Endothelial cell of umbilical vein (primary cell): ENCODE data around the gene CACNA2D1. TPM values are rescaled to one million over a fixed set of nuclear protein-coding genes. Genes with fewer than 3 reads are reported as not detected.

ENCODE experiments used
- BruUV-seq: library from RNA; stranded (reverse); fragments of 400-500 nt; replicated peaks from 2 replicates; lab custom pipeline; 2021; lab: Mats Ljungman, UMichigan
- CTCF ChIA-PET: fragments of 300-600, 350-600 bp; sonication (Branson Sonifier 250); formaldehyde crosslinking; loops from one replicate; lab custom pipeline; 2021; ENCODE audit warnings: antibody characterized with exemption, inconsistent platforms; lab: Charles Lee
- POLR2A ChIA-PET: fragments of 300-600, 350-600 bp; sonication (Branson Sonifier 250); formaldehyde crosslinking; loops from one replicate; lab custom pipeline; 2021; ENCODE audit warnings: antibody characterized with exemption, inconsistent platforms; lab: Charles Lee
- DNase-seq: peaks from one replicate; pipeline ENCODE4 v3.0.0-alpha.2; 2011; ENCODE audit warnings: low read depth, low spot score
- FAIRE-seq: peaks from 2 replicates; lab custom pipeline; 2011; peaks lifted over from hg19 to GRCh38; lab: Jason Lieb, UNC
- H2AFZ ChIP-seq: 2 replicates; pipeline ENCODE4 v1.6.0; 2012; ENCODE audit warnings: low read depth, low read length, control low read depth, inconsistent platforms
- H3K27ac ChIP-seq: 2 replicates; pipeline ENCODE4 v1.5.1; 2011; ENCODE audit warnings: low read depth, mild to moderate bottlenecking, control low read depth, low read length, moderate library complexity; ENCODE audit not compliant: insufficient read depth
- H3K27me3 ChIP-seq, 2 experiments: 2 replicates each; pipeline versions ENCODE4 v1.6.0 to v1.6.1; 2011; ENCODE audit warnings: low read length in 2 of 2, mixed read lengths in 1 of 2; ENCODE audit not compliant: control insufficient read depth in 2 of 2, insufficient read depth in 2 of 2
- H3K36me3 ChIP-seq, 2 experiments: 2 replicates in 1 of 2; 3 replicates in 1 of 2; pipeline ENCODE4 v1.5.1; 2011; ENCODE audit warnings: low read length in 2 of 2, mild to moderate bottlenecking in 1 of 2, moderate library complexity in 1 of 2; ENCODE audit not compliant: control insufficient read depth in 2 of 2, insufficient read depth in 2 of 2; ENCODE audit errors: extremely low read depth in 1 of 2
- H3K4me1 ChIP-seq: 3 replicates; pipeline ENCODE4 v1.5.1; 2011; ENCODE audit warnings: mild to moderate bottlenecking, low read length; ENCODE audit not compliant: control insufficient read depth, insufficient read depth; ENCODE audit errors: extremely low read depth
- H3K4me2 ChIP-seq: 2 replicates; pipeline ENCODE4 v1.6.1; 2011; ENCODE audit warnings: low read length, control low read depth, mixed read lengths; ENCODE audit not compliant: insufficient read depth
- H3K4me3 ChIP-seq, 3 experiments: fragments of 200-600 bp in 1 of 3; sonication (generic), shearing (Covaris generic) in 1 of 3; replicated peaks in 1 of 3; 2 replicates each; pipeline ENCODE4 v1.5.1; 2011 to 2016; ENCODE audit warnings: control low read depth in 3 of 3, low read length in 3 of 3, mild to moderate bottlenecking in 2 of 3, inconsistent platforms in 1 of 3, low read depth in 1 of 3, moderate library complexity in 1 of 3; ENCODE audit not compliant: insufficient read depth in 1 of 3
- H3K79me2 ChIP-seq: 2 replicates; pipeline ENCODE4 v1.6.0; 2012; ENCODE audit warnings: low read length, inconsistent platforms; ENCODE audit not compliant: control insufficient read depth, insufficient read depth
- H3K9ac ChIP-seq: replicated peaks from 2 replicates; pipeline ENCODE3; 2011; ENCODE audit warnings: low read length, control low read depth; ENCODE audit not compliant: insufficient read depth; ENCODE audit errors: extremely low read depth
- H3K9me1 ChIP-seq: replicated peaks from 3 replicates; pipeline ENCODE4 v1.6.0; 2011; ENCODE audit warnings: mild to moderate bottlenecking, low read length; ENCODE audit not compliant: control insufficient read depth, insufficient read depth; ENCODE audit errors: extremely low read depth
- H3K9me3 ChIP-seq: replicated peaks from 2 replicates; pipeline ENCODE4 v1.5.1; 2012; ENCODE audit warnings: low read length, inconsistent platforms; ENCODE audit not compliant: control insufficient read depth, insufficient read depth
- H4K20me1 ChIP-seq: replicated peaks from 2 replicates; pipeline ENCODE3; 2011; ENCODE audit warnings: mild to moderate bottlenecking, low read length; ENCODE audit not compliant: control insufficient read depth, insufficient read depth; ENCODE audit errors: extremely low read depth
- CTCF ChIP-seq, 2 donors: IDR thresholded peaks; 1 replicate in 1 of 2; 2 replicates in 1 of 2; pipeline ENCODE4 v1.5.1; 2011; ENCODE audit warnings: low read length in 2 of 2, mild to moderate bottlenecking in 2 of 2, moderate library complexity in 2 of 2, control low read depth in 1 of 2, inconsistent platforms in 1 of 2, low read depth in 1 of 2; ENCODE audit not compliant: insufficient read depth in 1 of 2; ENCODE audit errors: extremely low read depth in 1 of 2
- EZH2 ChIP-seq: IDR thresholded peaks from 2 replicates; pipeline ENCODE4 v1.6.1; 2012; ENCODE audit warnings: borderline replicate concordance, low read depth, mild to moderate bottlenecking, moderate library complexity, low read length, inconsistent platforms; ENCODE audit not compliant: severe bottlenecking
- FOS ChIP-seq: IDR thresholded peaks from 2 replicates; pipeline ENCODE4 v1.6.1; 2011; ENCODE audit warnings: mild to moderate bottlenecking, low read length, moderate library complexity, borderline replicate concordance; ENCODE audit not compliant: insufficient read depth
- GATA2 ChIP-seq: IDR thresholded peaks from 2 replicates; pipeline ENCODE4 v1.7.0; 2011; ENCODE audit warnings: low read depth, mild to moderate bottlenecking, moderate library complexity, mixed read lengths, low read length; ENCODE audit not compliant: insufficient read length, insufficient read depth
- JUN ChIP-seq: IDR thresholded peaks from 2 replicates; pipeline ENCODE4 v1.6.1; 2011; ENCODE audit warnings: borderline replicate concordance, low read depth; ENCODE audit not compliant: insufficient read length, insufficient read depth
- MAX ChIP-seq: IDR thresholded peaks from 2 replicates; pipeline ENCODE4 v1.6.1; 2011; ENCODE audit not compliant: insufficient read depth, insufficient read length
- MYC ChIP-seq: IDR thresholded peaks from one replicate; pipeline ENCODE4 v1.6.1; 2011; ENCODE audit warnings: mild to moderate bottlenecking, low read depth, low read length
- POLR2A ChIP-seq: IDR thresholded peaks from 2 replicates; pipeline ENCODE4 v1.6.1; 2012; ENCODE audit warnings: low read depth, mild to moderate bottlenecking, control low read depth, low read length
- POLR2AphosphoS5 ChIP-seq: IDR thresholded peaks from 2 replicates; pipeline ENCODE4 v1.6.1; 2012; ENCODE audit warnings: low read depth, mild to moderate bottlenecking, control low read depth, low read length, moderate library complexity; ENCODE audit not compliant: insufficient read depth
- dilution Hi-C: fragments of 300-500 bp; cut with MboI; formaldehyde crosslinking; loops from one replicate; pipeline ENCODE4 v1.15.0; 2019; ENCODE audit warnings: low sequenced_read_pairs; ENCODE audit not compliant: extremely low pct_ligation_motif_present
- intact Hi-C: fragments of 100-400 bp; cut with micrococcal nuclease; formaldehyde crosslinking; loops from one replicate; pipeline ENCODE4 v1.10.0; 2022
- polyA plus RNA-seq, 4 experiments: library from polyadenylated mRNA; depleted of rRNA in 3 of 4; stranded (reverse) in 3 of 4; unstranded in 1 of 4; fragments of >200 nt; gene quantifications; 2 replicates each; pipeline versions ENCODE4 v1.2.1 to v1.2.3, GENCODE V29; 2011 to 2012; ENCODE audit warnings: missing spikeins in 1 of 4
- total RNA-seq: library from RNA; stranded (reverse); gene quantifications from 2 replicates; pipeline ENCODE4 v1.2.3, GENCODE V29; 2021

CACNA2D1 gene
- total and polyA plus RNA-seq, 2 donors (not counting 3 experiments of a cell fraction or from before 2014, with no cell fraction given), result 4.1 to 38.6 TPM

- DNase-seq, result no peak
- Histone ChIP-seq H3K4me1 (no peaks in the 10 kb centered on the region), H3K9me1 (no peaks in the 10 kb centered on the region), H3K27me3 (no peaks in the 10 kb centered on the region), H4K20me1 (no peaks in the 10 kb centered on the region), H3K9me3 (no peaks in the 10 kb centered on the region), H3K79me2 (no peaks in the 10 kb centered on the region), H3K4me2 (no peak overlapping the region), H3K9ac (no peak overlapping the region), H3K36me3 (no peaks in the 10 kb centered on the region), H2AFZ (no peak overlapping the region), H3K4me3 (no peak overlapping the region), H3K27ac (no peak overlapping the region)
- dilution Hi-C loops (no loop called here), intact Hi-C loops (no loop called here)
- POLR2A ChIA-PET, result no interaction called here
- BruUV-seq, result no TSS peak
- no peak for FAIRE-seq
- TF ChIP-seq EZH2 (no peak), GATA2 (no peak), CTCF (IDR thresholded peaks at IDR 0.05; ENCODE audit: extremely low read depth in 1 of 2, insufficient read depth in 1 of 2, low read depth in 1 of 2, low read length in 2 of 2) (no peak), POLR2A (no peak), MYC (no peak), POLR2AphosphoS5 (no peak), MAX (no peak), FOS (no peak), JUN (no peak)
- CTCF ChIA-PET, result interaction anchor here (0.6 kb wide), 1 partner anchor 21 kb away, joined by 3 read pairs; no protein-coding TSS in a partner anchor
Measured at GRCh38 chr7:82185443-82185842, 258.1 kb downstream of the CACNA2D1 start.
